Tibial artery (tissue), 4 donors: Measurements from ENCODE around the gene WFDC1.

Experiments
- DNase-seq, 2 donors: peaks; one replicate each; pipeline ENCODE4 v3.0.0-alpha.2; 2019
- H3K27ac ChIP-seq, 2 donors: fragments of 200-600 bp; sonication (generic) in 1 of 2; 1 replicate in 1 of 2; 2 replicates in 1 of 2; pipeline ENCODE4 v1.5.1; 2018 to 2019; ENCODE audit warnings: mild to moderate bottlenecking in 1 of 2
- H3K27me3 ChIP-seq, 2 donors: fragments of 200-600 bp; sonication (generic) in 1 of 2; one replicate each; pipeline versions ENCODE4 v1.5.1 to v1.6.0; 2016 to 2019
- H3K36me3 ChIP-seq, 3 donors: fragments of 200-600 bp; sonication (generic) in 2 of 3; one replicate each; pipeline ENCODE4 v1.5.1; 2016 to 2019; ENCODE audit warnings: mild to moderate bottlenecking in 2 of 3
- H3K4me1 ChIP-seq, 4 donors: fragments of 200-600 bp; sonication (generic) in 2 of 4; 1 replicate in 3 of 4; 2 replicates in 1 of 4; pipeline ENCODE4 v1.5.1; 2016 to 2019
- H3K4me3 ChIP-seq, 2 donors: fragments of 200-600 bp; sonication (generic) in 1 of 2; 1 replicate in 1 of 2; 2 replicates in 1 of 2; pipeline ENCODE4 v1.5.1; 2018 to 2019; ENCODE audit warnings: mild to moderate bottlenecking in 2 of 2
- H3K9me3 ChIP-seq, 3 donors: fragments of 200-600 bp; sonication (generic) in 1 of 3; one replicate each; pipeline ENCODE4 v1.5.1; 2016 to 2019
- CTCF ChIP-seq, 2 experiments: fragments of 200-600 bp in 1 of 2; fragments of 450-650 bp in 1 of 2; IDR thresholded peaks; one replicate each; pipeline ENCODE4 v1.5.1; 2017 to 2019; ENCODE audit warnings: antibody characterized with exemption in 2 of 2, mild to moderate bottlenecking in 1 of 2, moderate library complexity in 1 of 2
- intact Hi-C: fragments of 100-400 bp; cut with DNase I; formaldehyde crosslinking; loops from one replicate; pipeline ENCODE4 v1.15.0; 2023; ENCODE audit warnings: low total_unique reads

The WFDC1 gene

GRCh38 chr16:84348386-84348888 is 53.8 kb downstream of the WFDC1 start:
- intact Hi-C loops, result no loop called here
- no peak for TF ChIP-seq CTCF (IDR thresholded peaks at IDR 0.05)
- no peaks in the 10 kb centered on the region for H3K4me1 ChIP-seq
- H3K4me3 ChIP-seq, result no peak overlapping the region
- no peaks in the 10 kb centered on the region for H3K9me3 ChIP-seq
- H3K27me3 ChIP-seq, result no peaks in the 10 kb centered on the region
- no peak overlapping the region for H3K27ac ChIP-seq
- H3K36me3 ChIP-seq, result no peaks in the 10 kb centered on the region
- no peak for DNase-seq

- intact Hi-C loops, result no loop called here
- no peaks in the 10 kb centered on the region for H3K27me3 ChIP-seq
- DNase-seq, result no peak
- no peaks in the 10 kb centered on the region for H3K9me3 ChIP-seq
- no peaks in the 10 kb centered on the region for H3K4me1 ChIP-seq
- TF ChIP-seq CTCF (IDR thresholded peaks at IDR 0.05), result no peak
- no peaks in the 10 kb centered on the region for H3K36me3 ChIP-seq
- H3K4me3 ChIP-seq, result no peak overlapping the region
- no peak overlapping the region for H3K27ac ChIP-seq
Observed at GRCh38 chr16:84349862-84350684, 55.4 kb downstream of the WFDC1 start.

- no peak overlapping the region for H3K4me3 ChIP-seq
- intact Hi-C loops, result no loop called here
- DNase-seq, result no peak
- H3K4me1 ChIP-seq, result no peaks in the 10 kb centered on the region
- H3K27ac ChIP-seq, result no peak overlapping the region
- H3K36me3 ChIP-seq, result no peaks in the 10 kb centered on the region
- no peak for TF ChIP-seq CTCF (IDR thresholded peaks at IDR 0.05)
- H3K27me3 ChIP-seq, result no peaks in the 10 kb centered on the region
- H3K9me3 ChIP-seq, result no peaks in the 10 kb centered on the region
Observed at GRCh38 chr16:84350685-84351400, 56.2 kb downstream of the WFDC1 start.

- intact Hi-C loops, result no loop called here
- no peaks in the 10 kb centered on the region for H3K4me1 ChIP-seq
- H3K36me3 ChIP-seq, result no peaks in the 10 kb centered on the region
Observed at GRCh38 chr16:84351630-84352029, 57.0 kb downstream of the WFDC1 start.

GRCh38 chr16:84354306-84354705 is 59.6 kb downstream of the WFDC1 start:
- Histone ChIP-seq H3K4me1 (no peaks in the 10 kb centered on the region), H3K27ac (no peak overlapping the region), H3K36me3 (no peaks in the 10 kb centered on the region), H3K9me3 (no peaks in the 10 kb centered on the region), H3K4me3 (no peak overlapping the region), H3K27me3 (no peaks in the 10 kb centered on the region)
- intact Hi-C loops, result no loop called here
- DNase-seq, result no peak
- no peak for TF ChIP-seq CTCF (IDR thresholded peaks at IDR 0.05)

More at GRCh38 chr16:84351630-84352029, 57.0 kb downstream of the WFDC1 start:
- H3K27me3 ChIP-seq, result no peaks in the 10 kb centered on the region
- no peak overlapping the region for H3K4me3 ChIP-seq
- H3K27ac ChIP-seq, result no peak overlapping the region
- no peak for TF ChIP-seq CTCF (IDR thresholded peaks at IDR 0.05)
- H3K9me3 ChIP-seq, result no peaks in the 10 kb centered on the region
- no peak for DNase-seq
